ENCODE data around the gene ANKRD23. TPM values are rescaled to one million over a fixed set of nuclear protein-coding genes. Genes with fewer than 3 reads are reported as not detected.
A peak's percentile ranks its signal among the peaks of the same experiment; 100 is the strongest.

The ANKRD23 gene
- total RNA-seq, 1 donor from 2014 or later, result 5.5 TPM

DNA sequence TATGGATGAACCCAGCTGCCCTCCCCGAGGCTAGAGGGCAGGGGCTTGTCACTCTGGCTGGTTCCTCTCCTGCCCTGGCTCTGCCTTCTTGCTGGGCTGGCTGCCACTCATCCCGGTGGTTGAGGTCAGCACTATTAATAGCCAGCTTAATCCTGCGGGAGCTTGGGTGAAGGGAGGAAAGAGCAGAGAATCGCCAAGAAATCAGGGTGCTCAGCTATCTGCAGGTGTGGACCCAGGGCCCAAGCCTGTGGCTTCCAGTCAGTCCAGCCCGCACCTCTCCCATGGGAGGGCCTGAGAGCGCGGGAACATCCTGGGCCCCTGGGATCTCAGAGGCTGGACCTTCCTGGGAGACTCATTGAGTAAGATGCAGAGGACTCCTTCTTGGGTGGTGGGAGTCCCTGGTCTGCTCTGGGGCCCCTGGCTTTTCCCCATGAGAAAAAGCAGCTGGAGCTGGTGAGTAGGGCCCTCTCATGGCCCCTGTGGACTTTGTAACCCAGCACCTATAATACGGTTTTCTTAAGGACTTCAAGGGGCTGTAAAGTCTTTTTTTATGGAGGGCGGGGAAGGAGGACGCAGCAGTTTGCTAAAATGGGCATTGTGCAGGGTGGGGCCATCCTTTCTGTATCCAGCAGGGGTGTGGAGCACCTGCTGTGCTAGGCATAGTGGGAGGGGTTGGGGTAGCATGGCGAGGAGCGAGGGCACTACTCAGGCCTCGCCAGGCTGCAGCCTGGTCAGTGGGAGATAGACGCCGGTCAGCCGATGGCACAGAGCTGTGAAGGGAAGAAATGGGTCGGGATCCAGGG lies 55.2 kb downstream of the ANKRD23 start:
- DNase-seq, result peak; percentile 84
- ATAC-seq, result peak; percentile 88
- intact Hi-C loops (cut with micrococcal nuclease), result no loop called here

Small RNAs within 50 kb of the gene (microRNA-seq; reads per million reads assigned to microRNA genes)
- gene MIR3127 (ENCODE audit: borderline number of aligned reads), result not detected

Other genes with a start within 250 kb of the ANKRD23 start
- 30.9 TPM for gene KANSL3, start 205.7 kb downstream of the ANKRD23 start, total RNA-seq
- gene FER1L5, start 201.3 kb downstream of the ANKRD23 start, total RNA-seq, result not detected
- gene LMAN2L, start 104.0 kb downstream of the ANKRD23 start, total RNA-seq, result 25.5 TPM
- 30.8 TPM for gene CNNM4, start 83.1 kb downstream of the ANKRD23 start, total RNA-seq
- 16.8 TPM for gene CNNM3, start 27.8 kb downstream of the ANKRD23 start, total RNA-seq
- 16.1 TPM for gene ANKRD39, start 14.0 kb upstream of the ANKRD23 start, total RNA-seq
- 17.0 TPM for gene SEMA4C, start 26.1 kb upstream of the ANKRD23 start, total RNA-seq
- gene FAM178B, start 142.6 kb upstream of the ANKRD23 start, total RNA-seq, result not detected

All from left ventricle myocardium superior (tissue), 1 donor.